Measurements from ENCODE around the gene MICAL3.

The MICAL3 gene

DNA sequence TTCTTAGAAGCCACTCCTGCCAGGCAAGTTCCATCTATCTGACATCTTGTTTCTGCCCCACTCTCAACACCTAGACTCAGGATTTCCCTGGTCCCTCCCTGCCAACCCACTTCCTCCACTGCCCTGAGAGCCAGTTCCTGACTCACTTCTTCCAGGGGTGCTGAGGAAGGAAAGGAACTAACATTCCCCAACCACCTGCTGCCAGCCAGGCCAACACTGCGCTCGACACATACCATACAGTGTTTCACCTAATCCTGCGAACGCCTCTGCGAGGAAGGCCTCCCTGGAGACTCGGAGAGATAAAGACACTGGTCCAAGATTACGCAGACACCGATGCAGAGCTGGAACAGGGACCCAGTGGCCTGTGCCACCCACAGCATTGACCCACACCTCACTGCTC, 40.2 kb downstream of the MICAL3 start:
- TF ChIP-seq, protein P1, sequence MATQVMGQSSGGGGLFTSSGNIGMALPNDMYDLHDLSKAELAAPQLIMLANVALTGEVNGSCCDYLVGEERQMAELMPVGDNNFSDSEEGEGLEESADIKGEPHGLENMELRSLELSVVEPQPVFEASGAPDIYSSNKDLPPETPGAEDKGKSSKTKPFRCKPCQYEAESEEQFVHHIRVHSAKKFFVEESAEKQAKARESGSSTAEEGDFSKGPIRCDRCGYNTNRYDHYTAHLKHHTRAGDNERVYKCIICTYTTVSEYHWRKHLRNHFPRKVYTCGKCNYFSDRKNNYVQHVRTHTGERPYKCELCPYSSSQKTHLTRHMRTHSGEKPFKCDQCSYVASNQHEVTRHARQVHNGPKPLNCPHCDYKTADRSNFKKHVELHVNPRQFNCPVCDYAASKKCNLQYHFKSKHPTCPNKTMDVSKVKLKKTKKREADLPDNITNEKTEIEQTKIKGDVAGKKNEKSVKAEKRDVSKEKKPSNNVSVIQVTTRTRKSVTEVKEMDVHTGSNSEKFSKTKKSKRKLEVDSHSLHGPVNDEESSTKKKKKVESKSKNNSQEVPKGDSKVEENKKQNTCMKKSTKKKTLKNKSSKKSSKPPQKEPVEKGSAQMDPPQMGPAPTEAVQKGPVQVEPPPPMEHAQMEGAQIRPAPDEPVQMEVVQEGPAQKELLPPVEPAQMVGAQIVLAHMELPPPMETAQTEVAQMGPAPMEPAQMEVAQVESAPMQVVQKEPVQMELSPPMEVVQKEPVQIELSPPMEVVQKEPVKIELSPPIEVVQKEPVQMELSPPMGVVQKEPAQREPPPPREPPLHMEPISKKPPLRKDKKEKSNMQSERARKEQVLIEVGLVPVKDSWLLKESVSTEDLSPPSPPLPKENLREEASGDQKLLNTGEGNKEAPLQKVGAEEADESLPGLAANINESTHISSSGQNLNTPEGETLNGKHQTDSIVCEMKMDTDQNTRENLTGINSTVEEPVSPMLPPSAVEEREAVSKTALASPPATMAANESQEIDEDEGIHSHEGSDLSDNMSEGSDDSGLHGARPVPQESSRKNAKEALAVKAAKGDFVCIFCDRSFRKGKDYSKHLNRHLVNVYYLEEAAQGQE (IDR thresholded peaks at IDR 0.05; ENCODE audit: insufficient read depth in 1 of 2, low read depth in 2 of 2, low read length in 2 of 2), result no peak
- TF ChIP-seq TAF1 (IDR thresholded peaks at IDR 0.05; ENCODE audit: borderline replicate concordance, insufficient read depth, low read length), result no peak
- TF ChIP-seq POLR2AphosphoS5 (IDR thresholded peaks at IDR 0.05; ENCODE audit: low read depth, low read length), result no peak
- TF ChIP-seq FOXP2 (optimal IDR thresholded peaks at IDR 0.05; ENCODE audit: borderline replicate concordance, extremely low read depth, extremely low read length, insufficient read depth), result no peak
- TF ChIP-seq SIN3A (IDR thresholded peaks at IDR 0.05; ENCODE audit: borderline replicate concordance, insufficient read depth, low read length), result no peak

GRCh38 chr22:17982572-17983141, 41.7 kb downstream of the MICAL3 start:
- TF ChIP-seq SIN3A (IDR thresholded peaks at IDR 0.05; ENCODE audit: borderline replicate concordance, insufficient read depth, low read length), result no peak
- TF ChIP-seq, protein P1 (IDR thresholded peaks at IDR 0.05; ENCODE audit: insufficient read depth in 1 of 2, low read depth in 2 of 2, low read length in 2 of 2), result no peak
- TF ChIP-seq TAF1 (IDR thresholded peaks at IDR 0.05; ENCODE audit: borderline replicate concordance, insufficient read depth, low read length), result no peak
- no peak for TF ChIP-seq POLR2AphosphoS5 (IDR thresholded peaks at IDR 0.05; ENCODE audit: low read depth, low read length)
- no peak for TF ChIP-seq FOXP2 (optimal IDR thresholded peaks at IDR 0.05; ENCODE audit: borderline replicate concordance, extremely low read depth, extremely low read length, insufficient read depth)

DNA sequence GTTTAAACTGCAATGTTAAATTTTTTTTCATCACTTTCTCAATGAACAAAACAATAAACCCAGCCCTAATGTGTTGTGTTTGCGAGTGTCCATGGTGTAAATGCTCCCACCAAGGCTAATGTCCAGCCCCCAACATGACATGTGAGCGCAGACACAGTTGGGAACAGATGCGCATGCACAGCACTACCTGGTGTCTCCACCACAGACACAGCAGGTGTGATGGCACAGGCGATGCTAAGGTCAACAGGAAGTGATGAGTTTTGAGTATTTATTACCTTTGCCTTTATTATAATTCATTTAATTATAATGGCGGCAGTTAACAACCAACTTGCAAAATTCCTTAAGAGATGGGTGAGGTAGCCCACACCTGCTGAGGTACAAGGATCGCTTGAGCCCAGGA, 42.9 kb downstream of the MICAL3 start:
- TF ChIP-seq SIN3A (IDR thresholded peaks at IDR 0.05; ENCODE audit: borderline replicate concordance, insufficient read depth, low read length) (no peak), POLR2AphosphoS5 (IDR thresholded peaks at IDR 0.05; ENCODE audit: low read depth, low read length) (no peak), FOXP2 (optimal IDR thresholded peaks at IDR 0.05; ENCODE audit: borderline replicate concordance, extremely low read depth, extremely low read length, insufficient read depth) (no peak), TAF1 (IDR thresholded peaks at IDR 0.05; ENCODE audit: borderline replicate concordance, insufficient read depth, low read length) (no peak)
- TF ChIP-seq, protein P1 (IDR thresholded peaks at IDR 0.05; ENCODE audit: insufficient read depth in 1 of 2, low read depth in 2 of 2, low read length in 2 of 2), result no peak

DNA sequence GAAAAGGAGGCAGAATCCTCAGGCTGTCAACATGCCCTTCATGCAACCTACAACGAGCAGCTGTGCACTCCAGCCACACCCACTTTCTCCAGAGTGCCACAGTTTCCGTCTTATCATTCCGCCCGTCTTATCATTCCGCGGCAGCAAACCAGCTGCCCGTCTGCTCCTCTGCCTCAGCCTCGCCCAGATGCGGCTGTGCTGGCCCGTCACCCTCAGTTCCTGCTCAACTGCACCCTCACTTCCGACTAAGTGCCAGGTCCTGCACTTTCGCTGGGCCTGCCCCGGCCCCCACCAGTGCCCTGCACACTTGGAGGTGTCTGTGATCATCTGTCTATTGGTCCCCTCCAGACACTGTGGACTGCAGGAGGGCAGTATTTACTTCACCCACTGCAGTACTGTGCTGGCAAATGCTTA, 43.7 kb downstream of the MICAL3 start:
- TF ChIP-seq, protein P1 (IDR thresholded peaks at IDR 0.05; ENCODE audit: insufficient read depth in 1 of 2, low read depth in 2 of 2, low read length in 2 of 2), result no peak
- TF ChIP-seq FOXP2 (optimal IDR thresholded peaks at IDR 0.05; ENCODE audit: borderline replicate concordance, extremely low read depth, extremely low read length, insufficient read depth), result no peak
- TF ChIP-seq TAF1 (IDR thresholded peaks at IDR 0.05; ENCODE audit: borderline replicate concordance, insufficient read depth, low read length), result no peak
- TF ChIP-seq POLR2AphosphoS5 (IDR thresholded peaks at IDR 0.05; ENCODE audit: low read depth, low read length), result no peak
- TF ChIP-seq SIN3A (IDR thresholded peaks at IDR 0.05; ENCODE audit: borderline replicate concordance, insufficient read depth, low read length), result no peak

Measured in PFSK-1 (cell line).